HepG2 (cell line): ENCODE results near the gene ATP8B4. TPM values are rescaled to one million over a fixed set of nuclear protein-coding genes. Genes with fewer than 3 reads are reported as not detected.

Source experiments
- ATAC-seq: fragments of 200-7000 bp; cut with Tn5 transposase; 3 replicates; pipeline ENCODE4 v1.9.1; 2020; ENCODE audit warnings: mild to moderate bottlenecking, moderate library complexity
- BruUV-seq: library from RNA; stranded (reverse); fragments of 400-500 nt; replicated peaks from 2 replicates; lab custom pipeline; 2021; lab: Mats Ljungman, UMichigan
- CTCF ChIA-PET: fragments of 300-600 bp; formaldehyde crosslinking; extraction: SDS; loops from one replicate; lab custom pipeline; 2021; ENCODE audit warnings: low total read pairs, inconsistent platforms, low intra/inter-chr PET ratio; lab: Yijun Ruan, JAX
- POLR2A ChIA-PET: fragments of 350-600 bp; sonication (Branson Sonifier 250); formaldehyde crosslinking; loops from one replicate; lab custom pipeline; 2020; ENCODE audit warnings: antibody characterized with exemption, inconsistent platforms; lab: Yijun Ruan, JAX
- DNase-seq: peaks from one replicate; pipeline ENCODE4 v3.0.0-alpha.2; 2015; ENCODE audit warnings: low spot score
- FAIRE-seq: peaks from 3 replicates; lab custom pipeline; 2011; peaks lifted over from hg19 to GRCh38; lab: Jason Lieb, UNC
- H2AFZ ChIP-seq: one replicate; pipeline ENCODE4 v1.6.1; 2011; ENCODE audit warnings: low read length, inconsistent platforms
- H3K27ac ChIP-seq: fragments of 300-600 bp; 3 replicates; pipeline ENCODE4 v1.8.0; 2011; ENCODE audit warnings: mixed run types, mild to moderate bottlenecking, mixed read lengths, low read length, inconsistent platforms; ENCODE audit not compliant: insufficient read depth; ENCODE audit errors: extremely low read length
- H3K27me3 ChIP-seq, 2 experiments: fragments of 200-600 bp in 1 of 2; 2 replicates in 1 of 2; 3 replicates in 1 of 2; pipeline versions ENCODE4 v1.6.0 to v1.8.0; 2011; ENCODE audit warnings: low read length in 2 of 2, mild to moderate bottlenecking in 2 of 2, moderate library complexity in 2 of 2, inconsistent platforms in 1 of 2; ENCODE audit not compliant: insufficient read depth in 2 of 2, control insufficient read depth in 1 of 2
- H3K36me3 ChIP-seq, 2 experiments: fragments of 200-600 bp in 1 of 2; replicated peaks in 1 of 2; 2 replicates in 1 of 2; 3 replicates in 1 of 2; pipeline versions ENCODE4 v1.5.1 to v1.8.0; 2011; ENCODE audit warnings: low read length in 2 of 2, inconsistent platforms in 1 of 2; ENCODE audit not compliant: insufficient read depth in 2 of 2, control insufficient read depth in 1 of 2
- H3K4me1 ChIP-seq: 2 replicates; pipeline ENCODE4 v1.5.1; 2012; ENCODE audit warnings: low read length, inconsistent platforms; ENCODE audit not compliant: insufficient read depth
- H3K4me2 ChIP-seq: 2 replicates; pipeline ENCODE4 v1.6.0; 2011; ENCODE audit warnings: low read depth, low read length, inconsistent platforms
- H3K4me3 ChIP-seq, 3 experiments: fragments of 200-600 bp in 1 of 3; sonication (generic), shearing (Covaris generic) in 1 of 3; replicated peaks in 1 of 3; 2 replicates each; pipeline ENCODE4 v1.5.1; 2011 to 2016; ENCODE audit warnings: low read length in 3 of 3, inconsistent platforms in 2 of 3, low read depth in 2 of 3, mild to moderate bottlenecking in 2 of 3, control low read depth in 1 of 3, mixed read lengths in 1 of 3; ENCODE audit not compliant: insufficient read depth in 1 of 3
- H3K79me2 ChIP-seq: one replicate; pipeline ENCODE4 v1.6.1; 2011; ENCODE audit warnings: low read length, inconsistent platforms; ENCODE audit not compliant: insufficient read depth
- H3K9ac ChIP-seq: 2 replicates; pipeline ENCODE4 v1.6.0; 2011; ENCODE audit warnings: mild to moderate bottlenecking, low read depth, low read length, inconsistent platforms; ENCODE audit not compliant: insufficient read depth
- H3K9me3 ChIP-seq: 2 replicates; pipeline ENCODE4 v1.5.1; 2012; ENCODE audit warnings: mild to moderate bottlenecking, low read length
- H4K20me1 ChIP-seq: 2 replicates; pipeline ENCODE4 v1.6.0; 2011; ENCODE audit warnings: inconsistent platforms, mild to moderate bottlenecking, low read length, moderate library complexity; ENCODE audit not compliant: insufficient read depth
- CEBPG ChIP-seq: IDR thresholded peaks from 2 replicates; pipeline ENCODE4 v1.6.1; 2016
- E2F2 ChIP-seq: sonication (generic); formaldehyde crosslinking; IDR thresholded peaks from 2 replicates; pipeline ENCODE4 v1.4.0; 2020; ENCODE audit warnings: missing genetic modification reagents, borderline replicate concordance
- GZF1 ChIP-seq: sonication (generic); formaldehyde crosslinking; IDR thresholded peaks from 2 replicates; pipeline ENCODE4 v1.5.1; 2020; ENCODE audit warnings: mild to moderate bottlenecking, missing genetic modification reagents
- HNRNPK ChIP-seq: fragments of 200-400 bp; formaldehyde crosslinking; IDR thresholded peaks from 2 replicates; pipeline ENCODE4 v1.6.1; 2018; ENCODE audit warnings: low read length, low read depth, moderate library complexity, mild to moderate bottlenecking; ENCODE audit not compliant: poor library complexity, severe bottlenecking
- NAIF1 ChIP-seq: sonication (generic); formaldehyde crosslinking; IDR thresholded peaks from 2 replicates; pipeline ENCODE4 v1.5.0; 2020; ENCODE audit warnings: mild to moderate bottlenecking, missing genetic modification reagents, borderline replicate concordance
- PHF8 ChIP-seq: sonication (generic); formaldehyde crosslinking; IDR thresholded peaks from 2 replicates; pipeline ENCODE4 v1.5.0; 2020; ENCODE audit warnings: missing genetic modification reagents
- SMARCE1 ChIP-seq: fragments of 450-650 bp; IDR thresholded peaks from 2 replicates; pipeline ENCODE4 v1.6.1; 2017; ENCODE audit warnings: borderline replicate concordance
- ZNF569 ChIP-seq: sonication (generic); formaldehyde crosslinking; IDR thresholded peaks from 2 replicates; pipeline ENCODE4 v1.5.0; 2020; ENCODE audit warnings: mild to moderate bottlenecking, missing genetic modification reagents, moderate library complexity, borderline replicate concordance
- ZNF570 ChIP-seq: sonication (generic); formaldehyde crosslinking; IDR thresholded peaks from 2 replicates; pipeline ENCODE4 v1.4.0; 2020; ENCODE audit warnings: mild to moderate bottlenecking, missing genetic modification reagents, borderline replicate concordance
- WGBS: methylation state at CpG from one replicate; pipeline ENCODE4 v1.1.6; 2017; ENCODE audit warnings: low lambda C conversion rate; 5-methylcytosine and 5-hydroxymethylcytosine counted together
- in situ Hi-C: cut with HindIII; loops from 2 replicates; pipeline ENCODE4 v1.10.0; 2017; ENCODE audit warnings: low pct_unique_long_range_greater_than_20kb; ENCODE audit not compliant: extremely low pct_ligation_motif_present
- intact Hi-C: fragments of 100-400 bp; cut with micrococcal nuclease; formaldehyde crosslinking; loops from one replicate; pipeline ENCODE4 v1.10.0; 2022; ENCODE audit not compliant: unreplicated experiment
- polyA plus RNA-seq, 8 experiments: library from polyadenylated mRNA; depleted of rRNA in 3 of 8; stranded (reverse) in 7 of 8; unstranded in 1 of 8; fragments of >200 nt; fragmentation: Illumina TruSeq in 4 of 8; extraction: Trizol in 4 of 8; gene quantifications; 2 replicates each; pipeline versions ENCODE4 v1.2.1 to v1.2.3, GENCODE V29; 2011 to 2016; ENCODE audit warnings: low read depth in 4 of 8, missing spikeins in 1 of 8, mixed read lengths in 1 of 8; ENCODE audit not compliant: insufficient read depth in 1 of 8
- total RNA-seq, 5 experiments: library from RNA; depleted of rRNA; stranded (reverse); fragments of >200 nt; fragmentation: Illumina TruSeq; extraction: Trizol; gene quantifications; 2 replicates each; pipeline ENCODE4 v1.2.3, GENCODE V29; 2016; ENCODE audit warnings: low read depth in 1 of 5

ATP8B4 gene
- total and polyA plus RNA-seq, 2 of the 13 experiments (the other 11 are each of a cell fraction or from before 2014, with no cell fraction given) = 0.24 to 0.69 TPM

- TF ChIP-seq E2F2 (CRISPR knock-in tag) (no peak), HNRNPK (no peak)
These were observed 18.3 kb upstream of the ATP8B4 start (continued) for GRCh38 chr15:50137330-50137761.

GRCh38 chr15:50135031-50135551 is 16.1 kb upstream of the ATP8B4 start:
- POLR2A ChIA-PET = no interaction called here
- TF ChIP-seq NAIF1 (CRISPR knock-in tag) = no peak
- TF ChIP-seq SMARCE1 = no peak
- TF ChIP-seq ZNF569 (CRISPR knock-in tag) = no peak
- TF ChIP-seq GZF1 = no peak
- no peak for TF ChIP-seq CEBPG
- no peak for TF ChIP-seq PHF8
- no peak for TF ChIP-seq ZNF570
- ATAC-seq = no peak
- no peak overlapping the region for H3K4me3 ChIP-seq
- no peak overlapping the region for H3K27ac ChIP-seq
- 60% methylated on average over 5 of the region's 5 CpGs for WGBS
- H3K9ac ChIP-seq = no peak overlapping the region
- H2AFZ ChIP-seq = no peak overlapping the region
- in situ Hi-C loops = no loop called here
- FAIRE-seq = no peak
- DNase-seq = no peak
- no peaks in the 10 kb centered on the region for H3K36me3 ChIP-seq
- CTCF ChIA-PET = no interaction called here
- BruUV-seq = no TSS peak
- no peak overlapping the region for H3K4me2 ChIP-seq
- no peaks in the 10 kb centered on the region for H3K27me3 ChIP-seq
- no peaks in the 10 kb centered on the region for H3K9me3 ChIP-seq
- intact Hi-C loops = no loop called here
- H4K20me1 ChIP-seq = no peaks in the 10 kb centered on the region
- no peaks in the 10 kb centered on the region for H3K4me1 ChIP-seq
- no peaks in the 10 kb centered on the region for H3K79me2 ChIP-seq
